HL-60 (cell line): ENCODE data around the gene SLC11A2.

ENCODE experiments used
- DNase-seq, 2 experiments: peaks; one replicate each; pipeline ENCODE4 v3.0.0-alpha.2; 2010 to 2020; ENCODE audit warnings: low read depth in 1 of 2, low spot score in 1 of 2
- H3K27ac ChIP-seq: fragments of 250-450 bp; sonication (Bioruptor Pico); replicated peaks from 2 replicates; pipeline ENCODE4 v1.5.1; 2020; ENCODE audit warnings: mild to moderate bottlenecking, moderate library complexity
- H3K27me3 ChIP-seq: fragments of 250-450 bp; sonication (Bioruptor Pico); 2 replicates; pipeline ENCODE4 v1.5.1; 2021; ENCODE audit warnings: mild to moderate bottlenecking, moderate library complexity; ENCODE audit not compliant: insufficient read depth, poor library complexity, severe bottlenecking
- H3K4me3 ChIP-seq: replicated peaks from 2 replicates; pipeline ENCODE4 v1.5.1; 2011; ENCODE audit warnings: mild to moderate bottlenecking, control low read depth, low read length; ENCODE audit not compliant: insufficient read depth
- GABPA ChIP-seq: IDR thresholded peaks from 2 replicates; pipeline ENCODE4 v1.6.1; 2012; ENCODE audit warnings: low read depth
- POLR2AphosphoS5 ChIP-seq: IDR thresholded peaks from 2 replicates; pipeline ENCODE4 v1.6.1; 2012; ENCODE audit warnings: low read depth
- SPI1 ChIP-seq: IDR thresholded peaks from 2 replicates; pipeline ENCODE4 v1.6.1; 2012; ENCODE audit warnings: low read depth, mild to moderate bottlenecking, borderline replicate concordance
- TF ChIP-seq, protein P1 (sequence below): IDR thresholded peaks from one replicate; pipeline ENCODE4 v1.5.1; 2011; ENCODE audit warnings: low read length, control low read depth, inconsistent platforms; ENCODE audit not compliant: insufficient read depth
- TF ChIP-seq, protein P2 (sequence below): IDR thresholded peaks from 2 replicates; pipeline ENCODE4 v1.6.1; 2012; ENCODE audit warnings: low read depth; ENCODE audit not compliant: insufficient replicate concordance

Gene SLC11A2

DNA sequence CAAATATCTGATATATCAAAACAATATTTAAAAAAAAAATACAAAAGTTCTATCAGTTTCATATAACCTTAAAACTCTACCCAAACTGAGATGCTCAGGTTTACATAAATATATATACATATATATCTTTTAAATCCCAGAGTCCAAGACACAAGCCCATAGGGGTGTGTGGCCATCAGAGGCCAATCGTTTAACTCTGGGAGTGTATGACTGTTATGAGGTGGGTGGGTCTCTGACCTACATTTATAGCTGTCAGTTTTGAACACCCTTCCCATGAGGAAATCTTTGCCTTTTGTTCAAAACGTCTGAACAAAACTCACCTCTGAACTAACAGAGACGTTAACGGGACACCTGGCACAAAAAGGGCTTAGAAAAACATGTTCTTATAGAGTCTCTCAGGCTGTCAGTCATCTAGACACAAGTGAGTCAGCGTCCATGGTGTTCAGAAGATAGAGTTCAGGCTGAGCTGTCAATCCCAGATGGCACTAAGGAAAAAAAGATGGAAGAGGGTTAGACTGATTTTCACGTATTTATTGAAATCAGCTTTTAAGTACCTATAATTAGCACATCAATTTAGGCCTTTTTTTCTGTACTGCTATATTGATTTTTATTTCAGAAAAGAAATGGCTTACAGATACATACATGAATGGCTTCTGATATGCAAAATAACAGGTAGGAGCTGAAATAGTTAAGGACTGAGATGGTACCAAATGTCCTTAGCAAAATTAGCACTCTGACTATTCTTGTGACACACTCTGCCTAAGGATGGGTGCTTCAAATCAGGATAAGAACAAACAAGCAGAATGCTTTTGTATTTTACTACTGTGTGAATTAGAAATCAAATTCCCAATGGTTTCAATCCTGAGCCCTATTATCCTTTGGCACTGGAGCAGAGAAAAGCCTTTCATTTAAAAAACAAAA is 44.6 kb downstream of the SLC11A2 start:
- Histone ChIP-seq H3K27me3 (no peaks in the 10 kb centered on the region), H3K4me3 (no peak overlapping the region)
- TF ChIP-seq, protein P1, sequence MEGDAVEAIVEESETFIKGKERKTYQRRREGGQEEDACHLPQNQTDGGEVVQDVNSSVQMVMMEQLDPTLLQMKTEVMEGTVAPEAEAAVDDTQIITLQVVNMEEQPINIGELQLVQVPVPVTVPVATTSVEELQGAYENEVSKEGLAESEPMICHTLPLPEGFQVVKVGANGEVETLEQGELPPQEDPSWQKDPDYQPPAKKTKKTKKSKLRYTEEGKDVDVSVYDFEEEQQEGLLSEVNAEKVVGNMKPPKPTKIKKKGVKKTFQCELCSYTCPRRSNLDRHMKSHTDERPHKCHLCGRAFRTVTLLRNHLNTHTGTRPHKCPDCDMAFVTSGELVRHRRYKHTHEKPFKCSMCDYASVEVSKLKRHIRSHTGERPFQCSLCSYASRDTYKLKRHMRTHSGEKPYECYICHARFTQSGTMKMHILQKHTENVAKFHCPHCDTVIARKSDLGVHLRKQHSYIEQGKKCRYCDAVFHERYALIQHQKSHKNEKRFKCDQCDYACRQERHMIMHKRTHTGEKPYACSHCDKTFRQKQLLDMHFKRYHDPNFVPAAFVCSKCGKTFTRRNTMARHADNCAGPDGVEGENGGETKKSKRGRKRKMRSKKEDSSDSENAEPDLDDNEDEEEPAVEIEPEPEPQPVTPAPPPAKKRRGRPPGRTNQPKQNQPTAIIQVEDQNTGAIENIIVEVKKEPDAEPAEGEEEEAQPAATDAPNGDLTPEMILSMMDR: no peak
- no peak for TF ChIP-seq GABPA
- TF ChIP-seq, protein P2, sequence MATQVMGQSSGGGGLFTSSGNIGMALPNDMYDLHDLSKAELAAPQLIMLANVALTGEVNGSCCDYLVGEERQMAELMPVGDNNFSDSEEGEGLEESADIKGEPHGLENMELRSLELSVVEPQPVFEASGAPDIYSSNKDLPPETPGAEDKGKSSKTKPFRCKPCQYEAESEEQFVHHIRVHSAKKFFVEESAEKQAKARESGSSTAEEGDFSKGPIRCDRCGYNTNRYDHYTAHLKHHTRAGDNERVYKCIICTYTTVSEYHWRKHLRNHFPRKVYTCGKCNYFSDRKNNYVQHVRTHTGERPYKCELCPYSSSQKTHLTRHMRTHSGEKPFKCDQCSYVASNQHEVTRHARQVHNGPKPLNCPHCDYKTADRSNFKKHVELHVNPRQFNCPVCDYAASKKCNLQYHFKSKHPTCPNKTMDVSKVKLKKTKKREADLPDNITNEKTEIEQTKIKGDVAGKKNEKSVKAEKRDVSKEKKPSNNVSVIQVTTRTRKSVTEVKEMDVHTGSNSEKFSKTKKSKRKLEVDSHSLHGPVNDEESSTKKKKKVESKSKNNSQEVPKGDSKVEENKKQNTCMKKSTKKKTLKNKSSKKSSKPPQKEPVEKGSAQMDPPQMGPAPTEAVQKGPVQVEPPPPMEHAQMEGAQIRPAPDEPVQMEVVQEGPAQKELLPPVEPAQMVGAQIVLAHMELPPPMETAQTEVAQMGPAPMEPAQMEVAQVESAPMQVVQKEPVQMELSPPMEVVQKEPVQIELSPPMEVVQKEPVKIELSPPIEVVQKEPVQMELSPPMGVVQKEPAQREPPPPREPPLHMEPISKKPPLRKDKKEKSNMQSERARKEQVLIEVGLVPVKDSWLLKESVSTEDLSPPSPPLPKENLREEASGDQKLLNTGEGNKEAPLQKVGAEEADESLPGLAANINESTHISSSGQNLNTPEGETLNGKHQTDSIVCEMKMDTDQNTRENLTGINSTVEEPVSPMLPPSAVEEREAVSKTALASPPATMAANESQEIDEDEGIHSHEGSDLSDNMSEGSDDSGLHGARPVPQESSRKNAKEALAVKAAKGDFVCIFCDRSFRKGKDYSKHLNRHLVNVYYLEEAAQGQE: no peak
- no peak for TF ChIP-seq POLR2AphosphoS5
- no peak for TF ChIP-seq SPI1

GRCh38 chr12:50980545-50980944 is 45.6 kb downstream of the SLC11A2 start:
- DNase-seq: no peak
- H3K27ac ChIP-seq: no peak overlapping the region
- no peaks in the 10 kb centered on the region for H3K27me3 ChIP-seq
- TF ChIP-seq GABPA: no peak
- TF ChIP-seq, protein P1: no peak
- TF ChIP-seq SPI1: no peak
- TF ChIP-seq POLR2AphosphoS5: no peak
- TF ChIP-seq, protein P2: no peak
- H3K4me3 ChIP-seq: no peak overlapping the region

More for the DNA sequence above, 44.6 kb downstream of the SLC11A2 start:
- H3K27ac ChIP-seq: no peak overlapping the region
- no peak for DNase-seq

- no peak for DNase-seq
- no peak overlapping the region for H3K27ac ChIP-seq
These were observed 46.7 kb downstream of the SLC11A2 start for GRCh38 chr12:50979369-50980052.

More at GRCh38 chr12:50979369-50980052, 46.7 kb downstream of the SLC11A2 start:
- Histone ChIP-seq H3K4me3 (no peak overlapping the region), H3K27me3 (no peaks in the 10 kb centered on the region)
- TF ChIP-seq GABPA (no peak), SPI1 (no peak), POLR2AphosphoS5 (no peak)
- TF ChIP-seq, protein P1: no peak
- TF ChIP-seq, protein P2: no peak
